ENCODE data around the gene BRI3. TPM values are rescaled to one million over a fixed set of nuclear protein-coding genes. Genes with fewer than 3 reads are reported as not detected.

Gene BRI3
- total and polyA plus RNA-seq, 12 donors, result 50.2 to 379 (median 182) TPM

DNA sequence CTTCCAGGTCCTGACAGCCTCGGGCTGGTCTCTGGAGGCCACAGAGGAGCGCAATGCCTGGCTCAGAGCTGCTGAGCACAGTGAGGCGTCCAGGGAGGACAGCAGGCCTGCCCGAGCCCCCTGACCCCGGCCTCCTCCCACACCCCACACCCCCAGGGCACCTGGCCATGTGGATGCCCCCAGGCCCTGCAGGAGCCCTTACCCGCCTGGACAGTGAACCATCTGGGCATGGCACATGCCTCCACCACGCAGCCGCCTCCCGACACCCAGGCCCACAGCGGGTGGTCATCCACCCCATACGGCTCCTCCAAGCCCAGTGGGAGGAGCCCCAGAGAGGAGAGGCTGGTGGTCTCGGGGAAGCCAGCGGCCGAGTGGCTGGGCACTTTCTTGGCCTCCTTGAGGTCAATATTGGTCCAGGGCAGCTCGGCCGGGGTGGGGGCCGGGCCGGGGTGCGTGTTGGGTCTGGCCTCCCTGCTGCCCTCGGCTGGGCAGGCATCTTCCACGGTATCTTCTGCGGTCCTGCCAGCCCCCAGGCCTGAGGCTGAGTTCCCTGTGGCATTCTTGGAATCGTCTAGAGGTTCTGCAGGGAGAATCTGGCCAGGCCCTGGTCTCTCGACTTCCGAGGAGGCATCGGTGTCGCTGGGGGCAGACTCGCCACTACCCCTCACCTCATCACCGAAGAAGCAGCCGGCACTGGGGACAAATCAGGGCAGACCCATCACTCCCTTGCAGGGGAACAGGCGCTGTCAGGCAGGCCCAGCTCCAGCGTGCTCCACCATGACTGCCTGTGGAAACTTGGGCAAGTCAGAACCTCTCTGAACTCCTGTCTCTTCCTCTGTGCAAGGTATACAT lies 48.0 kb upstream of the BRI3 start:
- H3K4me1 ChIP-seq (replicated peaks in 1 of 2), result peaks cover 0 to 3% of the 10 kb centered on the region in 2 donors
- H3K9me3 ChIP-seq (replicated peaks in 1 of 3), result no peaks in the 10 kb centered on the region
- no peak for DNase-seq
- H3K27me3 ChIP-seq, result no peaks in the 10 kb centered on the region
- TF ChIP-seq, protein P1, sequence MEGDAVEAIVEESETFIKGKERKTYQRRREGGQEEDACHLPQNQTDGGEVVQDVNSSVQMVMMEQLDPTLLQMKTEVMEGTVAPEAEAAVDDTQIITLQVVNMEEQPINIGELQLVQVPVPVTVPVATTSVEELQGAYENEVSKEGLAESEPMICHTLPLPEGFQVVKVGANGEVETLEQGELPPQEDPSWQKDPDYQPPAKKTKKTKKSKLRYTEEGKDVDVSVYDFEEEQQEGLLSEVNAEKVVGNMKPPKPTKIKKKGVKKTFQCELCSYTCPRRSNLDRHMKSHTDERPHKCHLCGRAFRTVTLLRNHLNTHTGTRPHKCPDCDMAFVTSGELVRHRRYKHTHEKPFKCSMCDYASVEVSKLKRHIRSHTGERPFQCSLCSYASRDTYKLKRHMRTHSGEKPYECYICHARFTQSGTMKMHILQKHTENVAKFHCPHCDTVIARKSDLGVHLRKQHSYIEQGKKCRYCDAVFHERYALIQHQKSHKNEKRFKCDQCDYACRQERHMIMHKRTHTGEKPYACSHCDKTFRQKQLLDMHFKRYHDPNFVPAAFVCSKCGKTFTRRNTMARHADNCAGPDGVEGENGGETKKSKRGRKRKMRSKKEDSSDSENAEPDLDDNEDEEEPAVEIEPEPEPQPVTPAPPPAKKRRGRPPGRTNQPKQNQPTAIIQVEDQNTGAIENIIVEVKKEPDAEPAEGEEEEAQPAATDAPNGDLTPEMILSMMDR (IDR thresholded peaks at IDR 0.05), result no peak
- TF ChIP-seq POLR2A (IDR thresholded peaks at IDR 0.05), result no peak
- WGBS, 4 donors, result 81 to 95% (median 93%) methylated on average over 5 to 32 of the region's 32 CpGs; no CpG with 5 or more reads in 1 of the 4 donors
- H3K4me3 ChIP-seq, result no peak overlapping the region
- H3K27ac ChIP-seq, result no peak overlapping the region
- intact Hi-C loops (cut with DNase I), result no loop called here
- peaks cover 0 to 11% of the 10 kb centered on the region in 2 donors for H3K36me3 ChIP-seq (replicated peaks in 1 of 2)

DNA sequence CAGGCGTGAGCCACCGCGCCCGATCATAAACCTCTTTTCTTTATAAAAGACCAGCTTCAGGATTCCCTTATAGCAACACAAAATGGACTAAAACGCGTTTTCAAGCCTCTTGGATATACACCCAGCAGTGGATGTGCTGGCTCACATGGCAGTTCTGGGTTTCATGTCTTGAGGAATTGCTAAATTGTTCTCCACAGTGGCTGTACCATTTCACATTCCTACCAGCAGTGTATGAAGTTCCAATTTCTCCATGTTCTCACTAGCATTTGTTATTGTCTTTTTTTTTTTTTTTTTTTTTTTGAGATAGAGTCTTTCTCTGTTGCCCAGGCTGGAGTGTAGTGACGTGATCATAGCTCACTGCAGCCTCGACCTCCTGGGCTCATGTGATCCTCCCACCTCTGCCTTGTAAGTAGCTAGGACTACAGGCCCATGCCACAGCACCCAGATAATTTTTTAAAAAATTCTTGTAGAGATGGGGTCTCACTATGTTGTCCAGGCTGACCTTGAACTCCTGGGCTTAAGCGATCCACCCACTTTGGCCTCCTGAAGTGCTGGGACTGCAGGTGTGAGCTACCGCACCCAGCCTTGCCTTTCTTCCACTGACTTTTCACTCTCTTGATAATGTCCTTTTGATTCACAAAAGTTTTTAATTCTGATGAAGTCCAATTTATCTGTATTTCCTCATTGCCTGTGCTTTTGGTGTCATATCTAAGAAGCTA lies 46.9 kb upstream of the BRI3 start:
- intact Hi-C loops (cut with DNase I), result no loop called here
- Histone ChIP-seq H3K27ac (no peak overlapping the region), H3K4me1 (replicated peaks in 1 of 2) (no peaks in the 10 kb centered on the region), H3K9me3 (replicated peaks in 1 of 3) (no peaks in the 10 kb centered on the region), H3K36me3 (replicated peaks in 1 of 2) (peaks cover 0 to 13% of the 10 kb centered on the region in 2 donors), H3K4me3 (no peak overlapping the region), H3K27me3 (no peaks in the 10 kb centered on the region)
- DNase-seq, result no peak
- WGBS, 4 donors, result 93 to 97% (median 96%) methylated on average over 10 of the region's 10 CpGs
- TF ChIP-seq POLR2A (IDR thresholded peaks at IDR 0.05), result no peak
- TF ChIP-seq, protein P1 (IDR thresholded peaks at IDR 0.05), result no peak

DNA sequence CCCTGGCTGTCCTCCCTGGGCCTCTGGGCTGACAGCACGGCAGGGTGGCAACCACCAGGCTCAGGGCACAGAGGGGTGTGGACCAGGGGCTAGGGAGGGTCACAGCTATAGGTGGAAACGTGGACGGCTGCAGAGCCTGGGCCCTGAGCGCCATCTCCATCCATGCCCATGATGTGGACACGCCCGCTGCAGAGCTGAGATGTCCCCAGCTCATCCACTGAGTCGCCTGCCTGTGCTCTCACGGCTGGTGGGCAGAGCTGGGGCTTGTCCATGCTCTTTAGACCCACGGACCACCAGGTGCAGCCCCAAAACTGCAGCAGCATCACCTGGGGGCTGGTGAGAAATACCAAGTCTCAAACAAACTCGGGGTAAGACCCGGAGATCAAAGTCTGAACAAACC lies 45.6 kb upstream of the BRI3 start:
- Histone ChIP-seq H3K27ac (no peak overlapping the region), H3K4me1 (replicated peaks in 1 of 2) (no peaks in the 10 kb centered on the region), H3K9me3 (replicated peaks in 1 of 3) (no peaks in the 10 kb centered on the region), H3K36me3 (replicated peaks in 1 of 2) (peaks cover 0 to 13% of the 10 kb centered on the region in 2 donors), H3K27me3 (no peaks in the 10 kb centered on the region), H3K4me3 (no peak overlapping the region)
- intact Hi-C loops (cut with DNase I), result no loop called here
- WGBS, 4 donors, result 94 to 97% (median 96%) methylated on average over 4 to 11 of the region's 11 CpGs
- DNase-seq, result no peak
- TF ChIP-seq, protein P1 (IDR thresholded peaks at IDR 0.05), result no peak
- no peak for TF ChIP-seq POLR2A (IDR thresholded peaks at IDR 0.05)

DNA sequence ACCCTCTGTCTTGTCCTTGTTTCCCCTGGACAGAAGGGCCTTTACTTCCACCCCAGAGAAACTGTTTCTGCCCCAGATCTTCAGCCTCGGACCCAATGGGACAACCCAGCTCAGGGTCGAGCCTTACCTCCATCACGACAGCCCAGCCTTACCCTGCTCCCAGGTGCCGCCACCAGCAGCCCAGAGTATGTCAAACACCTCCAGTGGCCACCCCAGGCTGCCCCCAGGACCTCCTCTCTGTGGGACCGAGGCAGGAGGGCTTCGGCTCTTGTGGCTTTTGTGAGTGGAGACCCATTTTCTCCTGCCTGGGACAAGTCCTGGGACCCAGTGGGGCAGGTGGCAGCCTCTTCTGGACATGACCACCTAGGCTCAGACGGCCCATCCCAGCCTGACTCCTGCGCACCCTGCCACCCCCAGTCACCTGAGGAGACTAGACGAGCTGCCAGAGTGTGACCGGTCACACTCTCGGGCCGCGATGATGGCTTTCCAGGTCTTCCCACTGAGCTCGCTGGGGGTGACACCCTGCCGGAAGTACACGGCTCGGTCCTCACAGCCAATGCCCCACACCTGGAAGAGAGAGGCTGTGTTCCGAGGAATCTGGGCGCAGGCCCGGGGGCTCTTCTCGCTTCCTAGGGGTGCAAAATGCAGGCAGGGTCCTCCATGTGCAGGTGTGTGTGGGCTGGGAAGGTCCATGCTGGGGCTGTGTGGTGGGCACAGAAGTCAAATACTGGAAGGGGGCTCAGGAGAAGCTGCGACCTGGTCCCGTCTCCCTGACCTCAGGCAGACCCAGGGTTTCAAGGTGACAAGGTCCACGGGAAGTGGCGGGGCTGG lies 44.9 kb upstream of the BRI3 start:
- TF ChIP-seq, protein P1 (IDR thresholded peaks at IDR 0.05), result no peak
- TF ChIP-seq POLR2A (IDR thresholded peaks at IDR 0.05), result no peak
- DNase-seq, result no peak
- no peak overlapping the region for H3K4me3 ChIP-seq
- H3K9me3 ChIP-seq (replicated peaks in 1 of 3), result no peaks in the 10 kb centered on the region
- H3K4me1 ChIP-seq (replicated peaks in 1 of 2), result no peaks in the 10 kb centered on the region
- no peaks in the 10 kb centered on the region for H3K27me3 ChIP-seq
- WGBS, 4 donors, result 91 to 98% (median 93%) methylated on average over 13 to 25 of the region's 25 CpGs
- intact Hi-C loops (cut with DNase I), result no loop called here
- peaks cover 0 to 13% of the 10 kb centered on the region in 2 donors for H3K36me3 ChIP-seq (replicated peaks in 1 of 2)
- no peak overlapping the region for H3K27ac ChIP-seq
